Ovary (tissue), 9 donors: ENCODE data around the gene ISG15. TPM values are rescaled to one million over a fixed set of nuclear protein-coding genes. Genes with fewer than 3 reads are reported as not detected.
"Not testable (repeated sequence)": the region's sequence is repeated elsewhere in the genome, so short reads cannot be mapped to it uniquely, and the experiment has no call there.

Source experiments
- DNase-seq, 5 donors: peaks; one replicate each; pipeline ENCODE4 v3.0.0-alpha.2; 2019 to 2020
- H3K27ac ChIP-seq, 2 donors: fragments of 200-600 bp; one replicate each; pipeline versions ENCODE4 v1.5.1 to v1.8.0; 2019 to 2022
- H3K27me3 ChIP-seq: fragments of 200-600 bp; one replicate; pipeline ENCODE4 v1.8.0; 2022
- H3K36me3 ChIP-seq: fragments of 200-600 bp; sonication (generic); one replicate; pipeline ENCODE4 v1.5.1; 2019
- H3K4me1 ChIP-seq: one replicate; pipeline ENCODE4 v1.8.1; 2013; ENCODE audit warnings: mild to moderate bottlenecking, moderate library complexity; ENCODE audit not compliant: insufficient read depth
- H3K4me3 ChIP-seq: fragments of 200-600 bp; sonication (generic); one replicate; pipeline ENCODE4 v1.5.1; 2017
- H3K9me3 ChIP-seq, 2 donors: fragments of 200-600 bp in 1 of 2; sonication (generic) in 1 of 2; one replicate each; pipeline versions ENCODE4 v1.5.1 to v1.8.1; 2013 to 2019; ENCODE audit warnings: mild to moderate bottlenecking in 1 of 2, moderate library complexity in 1 of 2
- CTCF ChIP-seq, 3 donors: fragments of 450-650 bp in 2 of 3; fragments of 200-600 bp in 1 of 3; IDR thresholded peaks; one replicate each; pipeline versions ENCODE4 v1.5.1 to v1.8.0; 2016 to 2022; ENCODE audit warnings: antibody characterized with exemption in 3 of 3, mild to moderate bottlenecking in 1 of 3
- EP300 ChIP-seq: sonication (generic); formaldehyde crosslinking; IDR thresholded peaks from one replicate; pipeline ENCODE4 v1.6.1; 2017; ENCODE audit warnings: antibody characterized with exemption
- POLR2A ChIP-seq: fragments of 450-650 bp; IDR thresholded peaks from one replicate; pipeline ENCODE4 v1.6.1; 2017; ENCODE audit warnings: antibody characterized with exemption, mild to moderate bottlenecking, moderate library complexity
- WGBS, 3 donors: extraction: QIAGEN DNeasy Blood & Tissue Kit in 1 of 3; methylation state at CpG; one replicate each; pipeline versions ENCODE4 v1.1.5 to v1.1.7; 2013 to 2017; 5-methylcytosine and 5-hydroxymethylcytosine counted together
- intact Hi-C, 4 donors: fragments of 100-400 bp; cut with DNase I; formaldehyde crosslinking; loops; one replicate each; pipeline versions ENCODE4 v1.11.0 to v1.15.1; 2022 to 2023
- polyA plus RNA-seq, 2 donors: library from polyadenylated mRNA; stranded (reverse); fragments of 200-250 nt in 1 of 2; fragments of 350-450 nt in 1 of 2; fragmentation: Illumina TruSeq in 1 of 2; extraction: RNeasy Lipid Tissue Mini Kit (QIAGEN cat#74804) in 1 of 2; gene quantifications; one replicate each; pipeline ENCODE4 v1.2.3, GENCODE V29; 2013 to 2014
- total RNA-seq, 7 donors: library from RNA; depleted of rRNA in 2 of 7; stranded (reverse); fragments of >200 nt in 2 of 7; fragmentation: NEBNext Ultra II Directional in 3 of 7; extraction: Animal tissue kit (Norgen Biotek cat#: 25700) in 3 of 7; gene quantifications; one replicate each; pipeline versions ENCODE4 v1.1.0 to v1.2.4, GENCODE V29; 2016 to 2023
- donor health status: DM: no; HTN: no; CAD: no; lungs with moderate emphysema.
- donor health status: DM: no; HTN: no; CAD: no.
- donor health status: Bipolar disorder and iron deficiency.
- donor health status: DM: yes; HTN: yes; CAD: no.
- donor health status: DM: no; HTN: no; CAD: no.
- donor health status: DM: yes; HTN: yes; CAD: no.

ISG15 gene
- total and polyA plus RNA-seq, 9 donors: 7.8 to 83.5 (median 14.9) TPM; not detected in 1

- peaks cover 1% of the 10 kb centered on the region for H3K4me1 ChIP-seq
- no peaks in the 10 kb centered on the region for H3K36me3 ChIP-seq
- whole genome bisulfite sequencing, 3 donors: 88 to 90% (median 88%) methylated on average over 23 of the region's 23 CpGs
- intact Hi-C loops: no loop called here
- H3K4me3 ChIP-seq: no peak overlapping the region
- TF ChIP-seq EP300 (no peak), CTCF (IDR thresholded peaks at IDR 0.05) (no peak), POLR2A (no peak)
- peaks cover 6% of the 10 kb centered on the region for H3K27me3 ChIP-seq
- DNase-seq: no peak
- H3K9me3 ChIP-seq: no peaks in the 10 kb centered on the region
- H3K27ac ChIP-seq: no peak overlapping the region
Observed at GRCh38 chr1:1054971-1055370, 41.7 kb downstream of the ISG15 start.

- peaks cover 6% of the 10 kb centered on the region for H3K27me3 ChIP-seq
- H3K4me1 ChIP-seq: peaks cover 1% of the 10 kb centered on the region
- no peak for DNase-seq
- H3K9me3 ChIP-seq: no peaks in the 10 kb centered on the region
- TF ChIP-seq EP300 (no peak), CTCF (IDR thresholded peaks at IDR 0.05) (no peak), POLR2A (no peak)
- intact Hi-C loops: no loop called here
- no peak overlapping the region for H3K4me3 ChIP-seq
- 81 to 82% (median 81%) methylated on average over 50 of the region's 50 CpGs for WGBS, 3 donors
- H3K36me3 ChIP-seq: no peaks in the 10 kb centered on the region
- no peak overlapping the region for H3K27ac ChIP-seq
Observed at GRCh38 chr1:1055841-1056736, 42.8 kb downstream of the ISG15 start.

GRCh38 chr1:1057769-1058087 is 44.4 kb downstream of the ISG15 start:
- DNase-seq, H3K9me3 ChIP-seq, H3K4me3 ChIP-seq, H3K4me1 ChIP-seq, H3K27ac ChIP-seq, H3K27me3 ChIP-seq, intact Hi-C loops, H3K36me3 ChIP-seq: not testable (repeated sequence)
- whole genome bisulfite sequencing, 3 donors: 46 to 63% (median 49%) methylated on average over 15 of the region's 15 CpGs

GRCh38 chr1:1058088-1058905 is 45.0 kb downstream of the ISG15 start:
- Histone ChIP-seq H3K4me3 (no peak overlapping the region), H3K4me1 (peaks cover 1% of the 10 kb centered on the region), H3K27ac (no peak overlapping the region), H3K27me3 (peaks cover 9% of the 10 kb centered on the region), H3K9me3 (no peaks in the 10 kb centered on the region), H3K36me3 (no peaks in the 10 kb centered on the region)
- WGBS, 3 donors: 10 to 12% (median 11%) methylated on average over 24 of the region's 24 CpGs
- intact Hi-C loops: no loop called here
- no peak for DNase-seq
- TF ChIP-seq EP300 (no peak), CTCF (IDR thresholded peaks at IDR 0.05) (no peak), POLR2A (no peak)
